NCI-H2227 (cell line): ENCODE measurements around the gene NDN.

Source experiments
- DNase-seq: peaks from one replicate; lab custom pipeline; 2025; ENCODE audit not compliant: unreplicated experiment; lab: John Stamatoyannopoulos, UW

NDN gene

GRCh38 chr15:23642413-23643044 lies 44.6 kb downstream of the NDN start:
- DNase-seq = peak; percentile 82
